Erythroblast (primary cell): ENCODE results near the gene ALLC.

ENCODE experiments used
- GATA1 ChIP-seq: IDR thresholded peaks from 2 replicates; pipeline ENCODE4 v1.6.1; 2011; ENCODE audit warnings: low read depth, mild to moderate bottlenecking, control low read depth, low read length, moderate library complexity
- POLR2A ChIP-seq: IDR thresholded peaks from 2 replicates; pipeline ENCODE4 v1.6.1; 2011; ENCODE audit warnings: mild to moderate bottlenecking, low read length

- TF ChIP-seq POLR2A (no peak), GATA1 (no peak)
Measured at GRCh38 chr2:3655871-3656761, 1.9 kb upstream of the ALLC start.
